K562 (cell line): ENCODE results near the gene COBLL1. TPM values are rescaled to one million over a fixed set of nuclear protein-coding genes. Genes with fewer than 3 reads are reported as not detected.

Experiments used
- ATAC-seq: fragments of 200-7000 bp; cut with Tn5 transposase; 3 replicates; pipeline ENCODE4 v1.9.1; 2020; ENCODE audit warnings: moderate library complexity
- BruUV-seq: library from RNA; stranded (reverse); fragments of 400-500 nt; replicated peaks from 2 replicates; lab custom pipeline; 2021; lab: Mats Ljungman, UMichigan
- CTCF ChIA-PET: fragments of 300-600 bp; formaldehyde crosslinking; extraction: SDS; loops from one replicate; lab custom pipeline; 2021; ENCODE audit warnings: low intra/inter-chr PET ratio; lab: Yijun Ruan, JAX
- POLR2A ChIA-PET: fragments of 300-600, 350-650 bp; sonication (Branson Sonifier 250); formaldehyde crosslinking; extraction: SDS; loops from one replicate; lab custom pipeline; 2021; ENCODE audit warnings: antibody characterized with exemption, inconsistent platforms; lab: Yijun Ruan, JAX
- DNase-seq, 4 experiments: peaks; one replicate each; pipeline versions ENCODE4 v3.0.0 to v3.0.0-alpha.2; 2011 to 2018; ENCODE audit warnings: low spot score in 3 of 4, mixed read lengths in 3 of 4; ENCODE audit errors: extremely low read depth in 1 of 4
- FAIRE-seq: peaks from 2 replicates; lab custom pipeline; 2011; peaks lifted over from hg19 to GRCh38; lab: Jason Lieb, UNC
- H2AFZ ChIP-seq: 2 replicates; pipeline ENCODE4 v1.6.0; 2011; ENCODE audit warnings: low read depth, low read length, control low read depth, inconsistent platforms
- H3K27ac ChIP-seq: fragments of 200-600 bp; 3 replicates; pipeline ENCODE4 v1.8.0; 2011; ENCODE audit warnings: low read depth, mild to moderate bottlenecking, control low read depth, inconsistent platforms, low read length, moderate library complexity, mixed read lengths; ENCODE audit errors: extremely low read depth
- H3K27me3 ChIP-seq, 2 experiments: fragments of 300-600 bp in 1 of 2; 2 replicates in 1 of 2; 3 replicates in 1 of 2; pipeline versions ENCODE4 v1.6.0 to v1.8.0; 2011; ENCODE audit warnings: inconsistent platforms in 2 of 2, low read length in 2 of 2, mild to moderate bottlenecking in 1 of 2, mixed read lengths in 1 of 2, moderate library complexity in 1 of 2; ENCODE audit not compliant: control insufficient read depth in 2 of 2, insufficient read depth in 2 of 2
- H3K36me3 ChIP-seq: fragments of 300-600 bp; 3 replicates; pipeline ENCODE4 v1.8.0; 2011; ENCODE audit warnings: mild to moderate bottlenecking, low read length, inconsistent platforms; ENCODE audit not compliant: control insufficient read depth, insufficient read depth
- H3K4me1 ChIP-seq, 2 experiments: fragments of 200-600 bp in 1 of 2; replicated peaks in 1 of 2; 2 replicates in 1 of 2; 3 replicates in 1 of 2; pipeline versions ENCODE4 v1.5.1 to v1.8.0; 2011; ENCODE audit warnings: inconsistent platforms in 2 of 2, low read length in 2 of 2, mild to moderate bottlenecking in 1 of 2, mixed read lengths in 1 of 2, moderate library complexity in 1 of 2; ENCODE audit not compliant: control insufficient read depth in 2 of 2, insufficient read depth in 2 of 2
- H3K4me2 ChIP-seq: 2 replicates; pipeline ENCODE4 v1.6.1; 2011; ENCODE audit warnings: low read length, control low read depth, inconsistent platforms, mixed read lengths; ENCODE audit not compliant: insufficient read depth
- H3K4me3 ChIP-seq: fragments of 200-600 bp; sonication (generic), shearing (Covaris generic); 2 replicates; pipeline ENCODE4 v1.5.1; 2016; ENCODE audit warnings: control low read depth, inconsistent platforms
- H3K79me2 ChIP-seq: fragments of 200-600 bp; 3 replicates; pipeline ENCODE4 v1.8.0; 2011; ENCODE audit warnings: low read length, inconsistent platforms; ENCODE audit not compliant: control insufficient read depth, insufficient read depth
- H3K9ac ChIP-seq, 2 experiments: 2 replicates each; pipeline versions ENCODE4 v1.6.0 to v1.6.1; 2011; ENCODE audit warnings: low read depth in 2 of 2, low read length in 2 of 2, control low read depth in 1 of 2, inconsistent platforms in 1 of 2, mild to moderate bottlenecking in 1 of 2, mixed read lengths in 1 of 2; ENCODE audit not compliant: insufficient read depth in 1 of 2
- H3K9me1 ChIP-seq: one replicate; pipeline ENCODE4 v1.6.0; 2011; ENCODE audit warnings: inconsistent platforms, mild to moderate bottlenecking, low read length, moderate library complexity; ENCODE audit not compliant: control insufficient read depth, insufficient read depth
- H3K9me3 ChIP-seq: replicated peaks from 2 replicates; pipeline ENCODE4 v1.5.1; 2011; ENCODE audit warnings: low read depth, low read length, inconsistent platforms; ENCODE audit not compliant: control insufficient read depth, insufficient read depth
- H4K20me1 ChIP-seq: replicated peaks from 2 replicates; pipeline ENCODE4 v1.6.1; 2011; ENCODE audit warnings: low read length, inconsistent platforms, mixed read lengths; ENCODE audit not compliant: control insufficient read depth, insufficient read depth
- ETV6 ChIP-seq, 3 experiments: fragments of 150-350 bp in 1 of 3; sonication (generic) in 1 of 3; formaldehyde crosslinking in 1 of 3; IDR thresholded peaks; 2 replicates each; pipeline versions ENCODE4 v1.6.1 to v1.8.0; 2014 to 2022; ENCODE audit warnings: borderline replicate concordance in 2 of 3, low read depth in 2 of 3, antibody characterized with exemption in 1 of 3, low read length in 1 of 3, mild to moderate bottlenecking in 1 of 3, missing genetic modification reagents in 1 of 3
- ZMIZ1 ChIP-seq, 2 experiments: fragments of 150-350 bp in 1 of 2; IDR thresholded peaks; 2 replicates each; pipeline ENCODE4 v1.6.1; 2012 to 2016; ENCODE audit warnings: low read depth in 2 of 2, low read length in 2 of 2, mild to moderate bottlenecking in 1 of 2, moderate library complexity in 1 of 2
- ZNF217 ChIP-seq: sonication (generic); formaldehyde crosslinking; IDR thresholded peaks from 2 replicates; pipeline ENCODE4 v1.8.0; 2022; ENCODE audit warnings: mild to moderate bottlenecking, missing genetic modification reagents
- WGBS: fragments of 100-300 bp; shearing (Covaris generic); methylation state at CpG from one replicate; pipeline ENCODE4 v1.1.6; 2016; ENCODE audit warnings: low coverage, mixed read lengths; ENCODE audit not compliant: insufficient coverage; ENCODE audit errors: missing lambda C conversion rate; 5-methylcytosine and 5-hydroxymethylcytosine counted together
- in situ Hi-C: fragments of 300-500 bp; cut with MboI; formaldehyde crosslinking; loops from 4 replicates; pipeline ENCODE4 v1.15.0; 2018; ENCODE audit warnings: inconsistent platforms, mixed read lengths
- intact Hi-C: fragments of 100-400 bp; cut with micrococcal nuclease; formaldehyde crosslinking; loops from 2 replicates; pipeline ENCODE4 v1.14.2; 2022
- polyA plus RNA-seq, 8 experiments: library from polyadenylated mRNA; depleted of rRNA in 4 of 8; stranded (reverse) in 5 of 8; unstranded in 3 of 8; fragments of >200 nt; fragmentation: Nextera tagmentation in 2 of 8; fragmentation: Illumina TruSeq in 1 of 8; extraction: Ambion mirVana in 2 of 8; extraction: Trizol in 1 of 8; gene quantifications; 2 replicates each; pipeline versions ENCODE4 v1.2.1 to v1.2.3, GENCODE V29; 2011 to 2014; ENCODE audit warnings: inconsistent platforms in 1 of 8, missing spikeins in 1 of 8
- total RNA-seq, 7 experiments: library from RNA; depleted of rRNA in 6 of 7; stranded (reverse); fragments of >200 nt in 6 of 7; fragmentation: Illumina TruSeq in 2 of 7; extraction: Trizol in 2 of 7; gene quantifications; 2 replicates each; pipeline versions ENCODE4 v1.2.1 to v1.2.3, GENCODE V29; 2011 to 2021; ENCODE audit warnings: low replicate concordance in 1 of 7
- TF ChIP-seq, protein P1 (sequence below): fragments of 450-650 bp; conservative IDR thresholded peaks from 2 replicates; pipeline ENCODE4 v1.6.1; 2016; ENCODE audit warnings: missing genetic modification characterization, low read depth, mild to moderate bottlenecking, control low read depth, missing compliant biosample characterization
- TF ChIP-seq, protein P2 (sequence below): IDR thresholded peaks from 2 replicates; pipeline ENCODE4 v1.6.1; 2011; ENCODE audit warnings: borderline replicate concordance, low read depth, mild to moderate bottlenecking, moderate library complexity, low read length; ENCODE audit not compliant: insufficient read depth, poor library complexity, severe bottlenecking
- TF ChIP-seq, protein P3 (sequence below): fragments of 250-450 bp; sonication (Bioruptor Pico); IDR thresholded peaks from 2 replicates; pipeline ENCODE4 v1.4.0; 2020

COBLL1 gene
- total and polyA plus RNA-seq, 9 of the 15 experiments (the other 6 are each of a cell fraction or from before 2014, with no cell fraction given) = 0.07 to 1.6 (median 0.71) TPM

GRCh38 chr2:164742738-164743317 lies 98.8 kb downstream of the COBLL1 start:
- Histone ChIP-seq H4K20me1 (no peaks in the 10 kb centered on the region), H3K9ac (no peak overlapping the region), H3K4me1 (no peaks in the 10 kb centered on the region), H3K9me1 (no peaks in the 10 kb centered on the region), H3K36me3 (no peaks in the 10 kb centered on the region), H2AFZ (no peak overlapping the region), H3K27me3 (no peaks in the 10 kb centered on the region), H3K4me3 (no peak overlapping the region), H3K27ac (no peak overlapping the region), H3K4me2 (no peak overlapping the region), H3K9me3 (no peaks in the 10 kb centered on the region), H3K79me2 (no peaks in the 10 kb centered on the region)
- DNase-seq (no peak), ATAC-seq (no peak), FAIRE-seq (no peak)
- WGBS = 0% methylated on average over 4 of the region's 4 CpGs
- no TSS peak for BruUV-seq
- in situ Hi-C loops (no loop called here), intact Hi-C loops (no loop called here)
- CTCF ChIA-PET = no interaction called here
- POLR2A ChIA-PET = no interaction called here
- TF ChIP-seq, protein P1, sequence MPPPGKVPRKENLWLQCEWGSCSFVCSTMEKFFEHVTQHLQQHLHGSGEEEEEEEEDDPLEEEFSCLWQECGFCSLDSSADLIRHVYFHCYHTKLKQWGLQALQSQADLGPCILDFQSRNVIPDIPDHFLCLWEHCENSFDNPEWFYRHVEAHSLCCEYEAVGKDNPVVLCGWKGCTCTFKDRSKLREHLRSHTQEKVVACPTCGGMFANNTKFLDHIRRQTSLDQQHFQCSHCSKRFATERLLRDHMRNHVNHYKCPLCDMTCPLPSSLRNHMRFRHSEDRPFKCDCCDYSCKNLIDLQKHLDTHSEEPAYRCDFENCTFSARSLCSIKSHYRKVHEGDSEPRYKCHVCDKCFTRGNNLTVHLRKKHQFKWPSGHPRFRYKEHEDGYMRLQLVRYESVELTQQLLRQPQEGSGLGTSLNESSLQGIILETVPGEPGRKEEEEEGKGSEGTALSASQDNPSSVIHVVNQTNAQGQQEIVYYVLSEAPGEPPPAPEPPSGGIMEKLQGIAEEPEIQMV = no peak
- TF ChIP-seq ZNF217 (CRISPR knock-in tag) (no peak), ZMIZ1 (IDR thresholded peaks at IDR 0.05; ENCODE audit: low read depth in 2 of 2, low read length in 2 of 2) (no peak), ETV6 (IDR thresholded peaks at IDR 0.05; ENCODE audit: borderline replicate concordance in 1 of 2, low read depth in 2 of 2, low read length in 1 of 2) (no peak), ETV6 (CRISPR knock-in tag; IDR thresholded peaks at IDR 0.05; ENCODE audit: borderline replicate concordance) (no peak)
- TF ChIP-seq, protein P2, sequence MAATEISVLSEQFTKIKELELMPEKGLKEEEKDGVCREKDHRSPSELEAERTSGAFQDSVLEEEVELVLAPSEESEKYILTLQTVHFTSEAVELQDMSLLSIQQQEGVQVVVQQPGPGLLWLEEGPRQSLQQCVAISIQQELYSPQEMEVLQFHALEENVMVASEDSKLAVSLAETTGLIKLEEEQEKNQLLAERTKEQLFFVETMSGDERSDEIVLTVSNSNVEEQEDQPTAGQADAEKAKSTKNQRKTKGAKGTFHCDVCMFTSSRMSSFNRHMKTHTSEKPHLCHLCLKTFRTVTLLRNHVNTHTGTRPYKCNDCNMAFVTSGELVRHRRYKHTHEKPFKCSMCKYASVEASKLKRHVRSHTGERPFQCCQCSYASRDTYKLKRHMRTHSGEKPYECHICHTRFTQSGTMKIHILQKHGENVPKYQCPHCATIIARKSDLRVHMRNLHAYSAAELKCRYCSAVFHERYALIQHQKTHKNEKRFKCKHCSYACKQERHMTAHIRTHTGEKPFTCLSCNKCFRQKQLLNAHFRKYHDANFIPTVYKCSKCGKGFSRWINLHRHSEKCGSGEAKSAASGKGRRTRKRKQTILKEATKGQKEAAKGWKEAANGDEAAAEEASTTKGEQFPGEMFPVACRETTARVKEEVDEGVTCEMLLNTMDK = no peak
- TF ChIP-seq, protein P3, sequence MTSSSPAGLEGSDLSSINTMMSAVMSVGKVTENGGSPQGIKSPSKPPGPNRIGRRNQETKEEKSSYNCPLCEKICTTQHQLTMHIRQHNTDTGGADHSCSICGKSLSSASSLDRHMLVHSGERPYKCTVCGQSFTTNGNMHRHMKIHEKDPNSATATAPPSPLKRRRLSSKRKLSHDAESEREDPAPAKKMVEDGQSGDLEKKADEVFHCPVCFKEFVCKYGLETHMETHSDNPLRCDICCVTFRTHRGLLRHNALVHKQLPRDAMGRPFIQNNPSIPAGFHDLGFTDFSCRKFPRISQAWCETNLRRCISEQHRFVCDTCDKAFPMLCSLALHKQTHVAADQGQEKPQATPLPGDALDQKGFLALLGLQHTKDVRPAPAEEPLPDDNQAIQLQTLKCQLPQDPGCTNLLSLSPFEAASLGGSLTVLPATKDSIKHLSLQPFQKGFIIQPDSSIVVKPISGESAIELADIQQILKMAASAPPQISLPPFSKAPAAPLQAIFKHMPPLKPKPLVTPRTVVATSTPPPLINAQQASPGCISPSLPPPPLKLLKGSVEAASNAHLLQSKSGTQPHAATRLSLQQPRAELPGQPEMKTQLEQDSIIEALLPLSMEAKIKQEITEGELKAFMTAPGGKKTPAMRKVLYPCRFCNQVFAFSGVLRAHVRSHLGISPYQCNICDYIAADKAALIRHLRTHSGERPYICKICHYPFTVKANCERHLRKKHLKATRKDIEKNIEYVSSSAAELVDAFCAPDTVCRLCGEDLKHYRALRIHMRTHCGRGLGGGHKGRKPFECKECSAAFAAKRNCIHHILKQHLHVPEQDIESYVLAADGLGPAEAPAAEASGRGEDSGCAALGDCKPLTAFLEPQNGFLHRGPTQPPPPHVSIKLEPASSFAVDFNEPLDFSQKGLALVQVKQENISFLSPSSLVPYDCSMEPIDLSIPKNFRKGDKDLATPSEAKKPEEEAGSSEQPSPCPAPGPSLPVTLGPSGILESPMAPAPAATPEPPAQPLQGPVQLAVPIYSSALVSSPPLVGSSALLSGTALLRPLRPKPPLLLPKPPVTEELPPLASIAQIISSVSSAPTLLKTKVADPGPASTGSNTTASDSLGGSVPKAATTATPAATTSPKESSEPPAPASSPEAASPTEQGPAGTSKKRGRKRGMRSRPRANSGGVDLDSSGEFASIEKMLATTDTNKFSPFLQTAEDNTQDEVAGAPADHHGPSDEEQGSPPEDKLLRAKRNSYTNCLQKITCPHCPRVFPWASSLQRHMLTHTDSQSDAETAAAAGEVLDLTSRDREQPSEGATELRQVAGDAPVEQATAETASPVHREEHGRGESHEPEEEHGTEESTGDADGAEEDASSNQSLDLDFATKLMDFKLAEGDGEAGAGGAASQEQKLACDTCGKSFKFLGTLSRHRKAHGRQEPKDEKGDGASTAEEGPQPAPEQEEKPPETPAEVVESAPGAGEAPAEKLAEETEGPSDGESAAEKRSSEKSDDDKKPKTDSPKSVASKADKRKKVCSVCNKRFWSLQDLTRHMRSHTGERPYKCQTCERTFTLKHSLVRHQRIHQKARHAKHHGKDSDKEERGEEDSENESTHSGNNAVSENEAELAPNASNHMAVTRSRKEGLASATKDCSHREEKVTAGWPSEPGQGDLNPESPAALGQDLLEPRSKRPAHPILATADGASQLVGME (CRISPR knock-in tag) = no peak
